BE2C (cell line): ENCODE measurements around the gene FTCD.

Source experiments
- DNase-seq: peaks from one replicate; pipeline ENCODE4 v3.0.0-alpha.2; 2020
- H3K27me3 ChIP-seq: fragments of 250-450 bp; sonication (Bioruptor Pico); 2 replicates; pipeline ENCODE4 v1.5.1; 2020; ENCODE audit warnings: mild to moderate bottlenecking
- H3K36me3 ChIP-seq: fragments of 250-450 bp; sonication (Bioruptor Pico); 2 replicates; pipeline ENCODE4 v1.5.1; 2020; ENCODE audit warnings: mild to moderate bottlenecking
- H3K4me1 ChIP-seq: fragments of 250-450 bp; sonication (Bioruptor Pico); 2 replicates; pipeline ENCODE4 v1.5.1; 2020
- H3K4me3 ChIP-seq: 2 replicates; pipeline ENCODE4 v1.5.1; 2011; ENCODE audit warnings: low read depth, low read length
- H3K9me3 ChIP-seq: fragments of 250-450 bp; sonication (Bioruptor Pico); 2 replicates; pipeline ENCODE4 v1.5.1; 2020
- TF ChIP-seq, protein P1 (sequence below): IDR thresholded peaks from 2 replicates; pipeline ENCODE4 v1.5.1; 2012; ENCODE audit warnings: mild to moderate bottlenecking, low read depth, low read length

The FTCD gene

DNA sequence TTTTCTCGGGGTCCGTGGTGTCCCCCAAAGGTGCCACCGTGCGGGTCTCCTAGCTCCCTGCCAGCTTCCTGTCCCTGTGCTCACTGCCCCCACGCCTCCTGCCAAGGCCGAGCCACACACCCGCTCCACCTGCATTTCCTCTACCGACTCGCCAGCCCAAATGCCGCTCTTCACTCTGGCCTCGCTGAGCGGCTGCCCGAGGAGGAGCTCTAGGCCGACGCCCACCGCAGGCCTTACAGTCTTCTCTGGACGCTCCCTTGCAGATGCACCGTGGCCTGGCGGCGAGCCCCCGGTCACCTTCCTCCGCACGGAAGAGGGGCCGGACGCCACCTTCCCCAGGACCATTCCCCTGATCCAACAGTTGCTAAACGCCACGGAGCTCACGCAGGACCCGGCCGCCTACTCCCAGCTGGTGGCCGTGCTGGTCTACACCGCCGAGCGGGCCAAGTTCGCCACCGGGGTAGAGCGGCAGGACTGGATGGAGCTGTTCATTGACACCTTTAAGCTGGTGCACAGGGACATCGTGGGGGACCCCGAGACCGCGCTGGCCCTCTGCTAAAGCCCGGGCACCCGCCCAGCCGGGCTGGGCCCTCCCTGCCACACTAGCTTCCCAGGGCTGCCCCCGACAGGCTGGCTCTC lies 26.3 kb downstream of the FTCD start:
- no peaks in the 10 kb centered on the region; the same call in 1 of the 2 replicates for H3K4me1 ChIP-seq
- no peaks in the 10 kb centered on the region for H3K36me3 ChIP-seq
- TF ChIP-seq, protein P1, sequence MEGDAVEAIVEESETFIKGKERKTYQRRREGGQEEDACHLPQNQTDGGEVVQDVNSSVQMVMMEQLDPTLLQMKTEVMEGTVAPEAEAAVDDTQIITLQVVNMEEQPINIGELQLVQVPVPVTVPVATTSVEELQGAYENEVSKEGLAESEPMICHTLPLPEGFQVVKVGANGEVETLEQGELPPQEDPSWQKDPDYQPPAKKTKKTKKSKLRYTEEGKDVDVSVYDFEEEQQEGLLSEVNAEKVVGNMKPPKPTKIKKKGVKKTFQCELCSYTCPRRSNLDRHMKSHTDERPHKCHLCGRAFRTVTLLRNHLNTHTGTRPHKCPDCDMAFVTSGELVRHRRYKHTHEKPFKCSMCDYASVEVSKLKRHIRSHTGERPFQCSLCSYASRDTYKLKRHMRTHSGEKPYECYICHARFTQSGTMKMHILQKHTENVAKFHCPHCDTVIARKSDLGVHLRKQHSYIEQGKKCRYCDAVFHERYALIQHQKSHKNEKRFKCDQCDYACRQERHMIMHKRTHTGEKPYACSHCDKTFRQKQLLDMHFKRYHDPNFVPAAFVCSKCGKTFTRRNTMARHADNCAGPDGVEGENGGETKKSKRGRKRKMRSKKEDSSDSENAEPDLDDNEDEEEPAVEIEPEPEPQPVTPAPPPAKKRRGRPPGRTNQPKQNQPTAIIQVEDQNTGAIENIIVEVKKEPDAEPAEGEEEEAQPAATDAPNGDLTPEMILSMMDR = no peak
- H3K9me3 ChIP-seq = no peaks in the 10 kb centered on the region
- H3K4me3 ChIP-seq = no peak overlapping the region
- DNase-seq = no peak
- H3K27me3 ChIP-seq = no peaks in the 10 kb centered on the region

DNA sequence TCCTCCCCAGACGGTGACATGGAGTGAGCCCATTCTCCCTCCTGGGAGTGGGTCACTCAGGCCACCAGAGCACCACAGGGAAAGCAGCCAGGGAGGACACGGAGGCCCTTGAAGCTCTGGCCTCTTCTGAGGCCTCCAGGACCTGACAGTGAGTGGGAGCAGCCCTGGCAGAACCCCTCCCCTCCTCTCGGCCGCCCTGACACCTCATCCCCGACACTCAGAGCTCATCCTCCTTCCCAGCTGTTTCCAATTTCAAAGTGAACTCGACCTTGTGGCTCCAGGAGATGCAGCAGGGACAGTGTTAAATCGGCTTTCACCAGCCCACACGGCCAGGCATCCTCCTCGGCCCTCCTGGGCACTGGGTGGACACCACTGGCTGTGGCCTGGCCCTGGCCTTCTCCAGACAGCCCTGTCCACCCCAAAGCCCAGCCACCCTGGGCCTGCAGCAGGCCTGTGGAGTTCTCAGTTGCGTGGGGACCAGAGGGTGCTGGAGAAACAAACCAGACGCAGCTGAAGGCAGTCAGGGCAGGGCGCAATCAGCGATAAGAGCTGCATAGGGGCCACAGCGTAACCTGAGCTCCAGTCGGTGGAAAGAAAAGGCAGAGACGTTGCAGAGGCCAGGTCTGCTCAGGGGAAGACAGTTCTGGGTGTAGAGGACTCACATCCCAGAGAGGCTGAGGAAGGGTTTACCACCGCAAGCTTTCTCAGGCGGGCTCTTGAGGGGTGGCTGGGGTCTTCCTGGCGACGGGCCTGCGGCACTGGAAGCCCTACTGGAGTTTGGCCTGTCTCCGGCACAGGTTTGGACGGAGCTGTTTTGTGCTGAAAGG lies 27.1 kb downstream of the FTCD start:
- DNase-seq = peak; percentile 56
- no peaks in the 10 kb centered on the region; the same call in 1 of the 2 replicates for H3K4me1 ChIP-seq
- H3K36me3 ChIP-seq = no peaks in the 10 kb centered on the region
- TF ChIP-seq, protein P1 = no peak
- H3K4me3 ChIP-seq = no peak overlapping the region
- no peaks in the 10 kb centered on the region for H3K27me3 ChIP-seq
- no peaks in the 10 kb centered on the region for H3K9me3 ChIP-seq

DNA sequence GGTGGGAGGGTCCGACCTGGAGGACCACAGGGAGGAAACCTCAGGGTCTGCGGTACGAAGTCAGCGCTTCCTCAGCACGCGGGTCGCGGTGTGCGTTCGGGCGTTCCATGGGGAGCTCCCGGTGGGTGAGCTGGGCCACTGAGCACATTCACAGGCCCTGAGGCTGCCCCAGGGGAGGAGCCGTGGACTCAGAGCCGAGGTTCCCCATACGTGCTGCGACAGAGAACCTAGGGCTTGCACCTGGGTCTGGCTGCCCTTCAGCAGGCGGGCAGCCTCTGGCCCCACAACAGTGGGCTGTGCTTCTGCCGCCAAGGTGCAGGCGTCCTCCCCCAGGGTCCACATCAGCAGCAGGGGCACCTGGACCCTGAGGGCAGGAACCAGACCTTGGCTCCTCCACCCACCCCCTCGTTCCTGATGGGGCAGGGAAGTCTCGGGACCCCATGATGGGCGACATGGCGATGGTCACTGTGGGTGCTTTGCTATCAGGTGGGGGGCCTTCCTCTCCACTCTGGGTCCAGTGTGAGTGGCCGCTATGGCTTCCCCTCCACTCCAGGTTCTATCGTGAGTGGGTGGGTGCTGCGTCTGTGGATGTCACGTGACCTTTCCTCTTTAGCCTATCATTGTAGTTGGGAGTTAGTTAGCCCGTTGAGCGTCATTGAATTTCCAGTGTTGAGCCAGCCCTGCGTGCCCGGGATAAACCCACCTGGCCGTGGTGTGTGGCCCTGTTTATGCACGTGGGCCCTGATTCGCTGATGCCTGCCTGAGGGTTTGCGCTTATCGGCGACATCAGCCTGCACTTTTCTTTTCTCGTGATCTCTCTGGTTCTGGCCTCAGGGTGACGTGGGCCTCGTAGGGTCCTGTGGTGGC lies 27.9 kb downstream of the FTCD start:
- H3K36me3 ChIP-seq = no peaks in the 10 kb centered on the region
- TF ChIP-seq, protein P1 = no peak

DNA sequence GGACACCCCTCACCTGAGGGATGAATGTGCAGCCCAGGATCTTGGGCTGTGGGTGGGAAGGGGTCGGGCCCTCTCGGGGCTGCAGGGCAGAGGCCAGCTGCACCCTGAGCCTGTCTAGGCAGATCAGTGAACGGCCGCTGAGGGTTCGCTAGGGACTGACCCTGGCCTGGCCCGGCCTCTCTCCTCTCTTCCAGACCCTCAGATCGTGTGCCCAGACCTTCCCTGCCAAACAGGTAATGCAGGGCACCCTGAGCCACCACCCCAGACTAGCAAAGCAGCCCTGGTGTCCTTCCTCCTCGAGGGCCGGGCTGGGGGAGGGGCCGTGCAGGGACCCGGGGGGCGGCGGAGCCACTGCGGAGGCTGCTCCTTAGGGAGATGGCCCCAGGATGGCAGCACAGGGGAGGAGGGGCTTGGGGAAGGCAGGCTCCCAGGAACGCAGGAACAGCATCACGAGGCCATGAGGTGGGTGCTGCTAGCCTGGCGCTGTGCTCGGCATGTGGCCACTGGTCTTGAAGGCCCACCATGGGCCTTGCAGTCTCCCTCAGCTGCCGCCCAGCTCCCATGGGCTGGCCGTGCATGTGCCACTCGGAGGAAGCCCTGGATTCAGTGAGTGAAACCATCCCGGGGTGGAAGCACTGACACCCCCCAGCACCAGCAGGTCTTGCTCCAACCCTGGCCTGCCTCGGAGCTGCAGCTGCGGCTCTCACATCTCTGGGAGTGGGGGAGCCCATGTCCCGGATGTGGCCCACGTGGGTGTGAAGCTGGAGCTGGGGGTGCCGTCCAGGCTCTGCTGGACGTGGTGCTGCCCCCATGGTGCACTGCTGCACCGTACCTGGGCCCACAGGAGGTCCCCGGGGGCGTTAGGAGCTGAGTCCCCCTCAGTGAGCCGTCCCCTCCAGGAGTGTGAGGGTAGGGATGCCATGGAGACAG lies 28.8 kb downstream of the FTCD start:
- Histone ChIP-seq H3K4me1 (no peaks in the 10 kb centered on the region; the same call in 1 of the 2 replicates), H3K27me3 (no peaks in the 10 kb centered on the region), H3K4me3 (no peak overlapping the region), H3K9me3 (no peaks in the 10 kb centered on the region), H3K36me3 (no peaks in the 10 kb centered on the region)
- DNase-seq = peak; percentile 10
- TF ChIP-seq, protein P1 = no peak

More for the DNA sequence above, 27.9 kb downstream of the FTCD start:
- Histone ChIP-seq H3K4me3 (no peak overlapping the region), H3K27me3 (no peaks in the 10 kb centered on the region), H3K9me3 (no peaks in the 10 kb centered on the region), H3K4me1 (no peaks in the 10 kb centered on the region; the same call in 1 of the 2 replicates)
- DNase-seq = no peak

DNA sequence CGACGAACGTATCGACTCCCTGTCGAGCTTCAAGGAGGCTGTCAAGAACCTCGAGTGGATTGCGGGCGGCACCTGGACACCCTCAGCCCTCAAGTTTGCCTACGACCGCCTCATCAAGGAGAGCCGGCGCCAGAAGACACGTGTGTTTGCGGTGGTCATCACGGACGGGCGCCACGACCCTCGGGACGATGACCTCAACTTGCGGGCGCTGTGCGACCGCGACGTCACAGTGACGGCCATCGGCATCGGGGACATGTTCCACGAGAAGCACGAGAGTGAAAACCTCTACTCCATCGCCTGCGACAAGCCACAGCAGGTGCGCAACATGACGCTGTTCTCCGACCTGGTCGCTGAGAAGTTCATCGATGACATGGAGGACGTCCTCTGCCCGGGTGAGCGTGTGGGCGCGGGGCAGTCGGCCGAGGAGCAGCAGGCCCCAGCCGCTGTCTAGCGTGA lies 29.5 kb downstream of the FTCD start:
- Histone ChIP-seq H3K27me3 (no peaks in the 10 kb centered on the region), H3K4me1 (no peaks in the 10 kb centered on the region; the same call in 1 of the 2 replicates), H3K4me3 (no peak overlapping the region), H3K9me3 (no peaks in the 10 kb centered on the region), H3K36me3 (no peaks in the 10 kb centered on the region)
- DNase-seq = no peak
- TF ChIP-seq, protein P1 = no peak
